Eye (tissue), 1 donor: ENCODE results near the gene DCLRE1C.
"Not testable (repeated sequence)": the region's sequence is repeated elsewhere in the genome, so short reads cannot be mapped to it uniquely, and the experiment has no call there.

ENCODE experiments used
- DNase-seq: peaks from one replicate; pipeline ENCODE4 v3.0.0-alpha.2; 2015

Gene DCLRE1C

GRCh38 chr10:14942950-14943338 is 11.0 kb downstream of the DCLRE1C start:
- DNase-seq: not testable (repeated sequence)

- not testable (repeated sequence) for DNase-seq
Measured at GRCh38 chr10:14942147-14942949, 11.5 kb downstream of the DCLRE1C start.

DNA sequence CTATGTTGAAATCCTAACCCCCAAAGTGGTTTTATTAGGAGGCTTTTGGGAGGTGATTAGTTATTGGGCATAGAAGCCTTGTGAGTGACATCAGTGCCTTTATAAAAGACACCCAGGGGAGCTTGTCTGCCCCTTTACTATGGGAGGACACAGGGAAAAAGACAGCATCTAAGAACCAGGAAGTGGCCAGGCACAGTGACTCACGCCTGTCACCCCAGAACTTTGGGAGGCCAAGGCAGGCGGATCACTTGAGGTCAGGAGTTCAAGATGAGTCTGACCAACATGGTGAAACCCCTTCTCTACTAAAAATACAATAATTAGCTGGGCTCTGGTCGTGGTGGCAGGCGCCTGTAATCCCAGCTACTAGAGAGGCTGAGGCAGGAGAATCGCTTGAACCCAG is 14.9 kb downstream of the DCLRE1C start:
- not testable (repeated sequence) for DNase-seq

- no peak for DNase-seq
Measured at GRCh38 chr10:14936584-14936983, 17.3 kb downstream of the DCLRE1C start.

GRCh38 chr10:14930610-14931009 is 23.3 kb downstream of the DCLRE1C start:
- DNase-seq: no peak

DNA sequence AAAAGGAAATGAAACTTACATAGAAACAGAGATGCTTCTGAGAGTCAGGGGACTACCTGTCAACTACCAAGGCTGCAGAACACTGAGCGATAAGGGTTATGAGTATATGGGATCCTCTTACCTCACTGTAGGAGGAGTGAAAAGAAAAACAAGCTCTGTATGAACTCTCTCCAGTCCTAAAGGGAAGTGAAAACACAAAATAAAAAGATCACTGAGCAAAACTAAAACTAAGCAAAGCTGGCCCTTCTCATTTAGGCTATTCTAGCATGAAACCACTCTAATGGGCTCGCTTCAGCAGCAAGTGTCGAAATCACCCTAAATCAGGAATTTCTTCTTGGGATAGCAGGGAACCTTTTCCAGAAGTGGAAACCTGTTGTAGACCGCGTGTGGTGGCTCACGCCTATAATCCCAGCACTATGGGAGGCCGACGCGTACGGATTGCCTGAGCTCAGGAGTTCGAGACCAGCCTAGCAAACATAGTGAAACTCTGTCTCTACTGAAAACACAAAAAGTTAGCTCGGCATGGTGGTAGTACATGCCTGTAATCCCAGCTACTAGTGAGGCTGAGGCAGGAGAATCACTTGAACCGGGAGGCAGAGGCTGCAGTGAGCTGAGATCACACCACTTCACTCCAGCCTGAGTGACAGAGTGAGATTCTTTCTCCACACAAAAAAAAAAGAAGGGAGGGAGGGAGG is 27.0 kb downstream of the DCLRE1C start:
- no peak for DNase-seq

GRCh38 chr10:14926061-14926470 is 27.8 kb downstream of the DCLRE1C start:
- DNase-seq: no peak

DNA sequence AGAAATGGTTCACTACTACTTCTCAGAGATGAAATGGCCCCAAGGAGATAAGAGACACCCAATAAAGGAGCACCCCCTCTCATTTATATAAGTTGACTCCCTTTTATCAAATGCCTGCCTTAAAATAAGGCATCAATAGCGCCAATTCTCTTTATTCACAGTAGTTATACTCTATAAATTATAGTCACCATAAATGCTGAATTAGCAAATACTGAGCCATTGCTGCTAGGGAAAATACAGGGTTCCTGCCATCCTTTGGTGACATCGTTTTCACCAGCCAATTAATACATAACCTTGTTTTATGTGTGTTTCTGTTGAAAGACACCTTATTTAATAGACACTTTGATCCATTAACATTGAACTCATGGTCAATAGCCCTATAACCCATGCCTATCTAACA is 28.6 kb downstream of the DCLRE1C start:
- no peak for DNase-seq

DNA sequence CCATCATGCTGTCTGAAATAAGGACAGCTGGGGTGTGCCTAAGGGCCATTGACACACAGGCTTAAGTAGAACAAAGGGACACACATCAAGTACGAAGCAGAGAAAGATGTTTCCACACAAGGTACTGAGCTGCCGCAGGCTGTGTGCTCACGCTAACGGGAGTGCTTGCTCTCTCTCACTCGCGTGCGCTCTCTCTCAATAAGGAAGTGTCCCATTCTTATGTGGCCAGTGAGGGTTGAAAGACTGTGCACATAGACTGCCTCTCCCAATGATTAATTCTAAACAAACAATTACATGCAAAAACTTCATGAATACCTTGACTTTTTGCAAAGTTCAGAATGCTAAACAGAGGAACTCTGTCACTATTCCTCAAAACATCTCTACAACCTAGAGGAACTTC is 29.9 kb downstream of the DCLRE1C start:
- DNase-seq: no peak

DNA sequence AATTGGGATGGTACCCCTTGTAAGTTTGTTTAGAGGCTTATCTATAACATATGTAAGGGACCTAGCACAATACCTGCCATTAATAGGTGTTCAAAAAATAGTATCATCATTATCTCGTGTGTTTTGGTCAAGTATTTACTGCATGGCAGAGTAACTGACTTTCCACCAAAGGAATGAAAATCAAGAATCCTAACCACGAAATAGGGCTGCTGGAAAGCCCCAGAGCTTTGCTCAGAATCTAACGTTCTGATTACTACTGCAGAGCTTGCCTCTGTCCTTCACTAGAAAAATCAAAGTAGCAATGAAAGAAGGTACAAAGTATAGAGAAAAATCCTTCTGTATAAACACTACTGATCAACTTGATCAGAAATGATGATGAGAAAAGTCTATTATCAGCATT is 34.9 kb downstream of the DCLRE1C start:
- no peak for DNase-seq

DNA sequence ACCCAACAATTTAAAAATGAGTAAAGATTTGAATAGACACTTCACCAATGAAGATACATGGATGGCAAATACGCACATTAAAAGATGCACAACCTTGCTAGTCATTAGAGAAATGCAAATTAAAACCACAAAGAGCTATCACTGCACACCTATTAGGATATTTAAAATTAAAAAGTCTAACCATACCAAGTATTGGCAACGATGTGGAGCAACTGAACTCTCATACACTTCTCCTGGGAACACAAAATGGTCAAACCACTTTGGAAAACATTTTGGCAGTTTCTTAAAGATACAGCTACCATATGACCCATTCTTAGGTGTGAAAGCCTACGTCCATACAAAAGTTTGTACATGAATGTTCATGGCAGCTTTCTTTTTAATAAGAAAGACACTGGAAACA is 36.1 kb downstream of the DCLRE1C start:
- no peak for DNase-seq

DNA sequence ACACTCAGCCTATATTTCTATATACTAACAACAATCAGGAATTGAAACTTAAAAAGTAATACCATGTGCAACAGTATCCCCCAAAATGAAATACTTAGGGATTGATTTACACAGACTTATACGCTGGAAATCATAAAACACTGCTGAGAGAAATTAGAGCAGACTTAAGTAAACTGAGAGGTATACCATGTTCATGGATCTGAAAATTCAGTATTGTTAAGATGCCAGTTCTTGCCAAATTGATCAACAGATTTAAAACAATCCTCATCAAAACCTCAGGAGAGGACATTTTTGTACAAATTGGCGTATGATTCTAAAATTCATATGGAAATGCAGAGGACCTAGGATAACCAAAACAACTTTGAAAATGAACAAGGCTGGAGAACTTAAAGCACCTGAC is 37.3 kb downstream of the DCLRE1C start:
- DNase-seq: peak; percentile 15

DNA sequence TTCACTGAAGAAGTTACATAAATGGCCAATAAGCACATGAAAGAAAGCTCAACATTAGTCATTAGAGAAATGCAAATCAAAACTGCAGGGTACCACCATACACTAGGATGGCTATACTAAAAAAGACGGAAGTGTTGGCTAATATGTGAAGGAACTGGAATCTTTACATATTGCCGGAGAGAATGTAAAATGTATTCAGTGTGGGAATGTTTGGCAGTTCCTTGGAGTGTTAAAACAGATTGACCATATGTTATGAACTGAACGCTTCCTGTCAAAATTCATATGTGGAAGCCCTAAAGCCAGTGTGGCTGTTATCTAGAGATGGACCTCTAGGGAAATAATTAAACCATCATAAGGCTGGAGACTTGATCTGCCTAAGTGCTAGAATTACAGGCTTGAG is 42.1 kb downstream of the DCLRE1C start:
- no peak for DNase-seq

DNA sequence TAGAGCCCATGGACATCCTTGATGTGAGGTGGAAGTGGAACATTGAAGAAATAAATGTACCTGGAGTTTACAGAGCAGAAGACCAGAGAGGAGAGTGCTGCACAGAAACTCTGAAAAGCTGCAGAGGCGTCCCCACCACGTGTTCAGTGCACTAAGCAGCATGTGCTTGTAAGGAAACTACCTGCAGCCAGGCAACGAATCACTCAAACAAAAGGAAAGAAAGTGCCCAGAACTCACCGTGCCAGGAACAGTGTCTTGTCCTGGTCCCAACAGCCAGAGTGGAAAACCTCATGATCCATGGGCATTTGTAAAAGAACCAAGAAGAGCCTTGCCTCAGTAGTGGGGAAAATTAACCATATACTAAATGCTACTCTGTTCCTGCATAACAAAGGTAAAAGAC is 42.9 kb downstream of the DCLRE1C start:
- no peak for DNase-seq

DNA sequence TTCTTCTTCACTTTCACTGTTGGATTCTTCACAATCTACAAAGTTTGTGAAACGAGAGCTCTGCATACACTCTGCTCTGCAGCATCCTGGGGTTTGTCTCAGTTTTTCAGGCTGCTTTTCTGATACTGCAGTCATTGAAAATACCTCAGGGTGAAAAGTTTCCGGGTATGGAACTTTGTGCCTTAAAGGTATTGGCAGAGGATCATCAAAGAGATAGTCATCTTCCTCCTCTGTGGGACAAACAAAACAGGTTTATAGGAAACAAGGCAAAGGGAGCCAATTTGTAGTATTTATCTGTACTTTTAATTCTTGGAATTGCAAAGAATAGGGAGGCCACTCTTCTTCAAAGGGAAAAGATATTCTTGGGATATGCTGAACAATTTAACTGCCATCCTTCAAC is 44.8 kb downstream of the DCLRE1C start:
- DNase-seq: no peak

- not testable (repeated sequence) for DNase-seq
Measured at GRCh38 chr10:14907591-14907990, 46.3 kb downstream of the DCLRE1C start.

DNA sequence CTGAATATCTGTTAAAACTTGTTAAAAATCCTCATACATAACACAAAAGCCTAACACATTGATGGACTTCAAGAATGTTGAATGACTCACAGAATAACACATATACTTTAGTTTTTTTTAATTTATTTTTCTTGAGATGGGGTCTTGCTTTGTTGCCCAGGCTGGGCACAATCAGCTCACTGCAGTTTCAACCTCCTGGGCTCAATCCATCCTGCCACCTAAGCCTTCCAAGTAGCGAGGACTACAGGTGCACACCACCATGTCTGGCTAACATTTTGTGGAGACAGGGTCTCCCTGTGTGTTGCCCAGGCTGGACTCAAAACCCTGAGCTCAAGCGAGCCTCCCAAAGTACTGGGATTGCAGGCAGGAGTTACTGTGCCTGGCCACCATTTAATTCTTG is 47.1 kb downstream of the DCLRE1C start:
- no peak for DNase-seq

DNA sequence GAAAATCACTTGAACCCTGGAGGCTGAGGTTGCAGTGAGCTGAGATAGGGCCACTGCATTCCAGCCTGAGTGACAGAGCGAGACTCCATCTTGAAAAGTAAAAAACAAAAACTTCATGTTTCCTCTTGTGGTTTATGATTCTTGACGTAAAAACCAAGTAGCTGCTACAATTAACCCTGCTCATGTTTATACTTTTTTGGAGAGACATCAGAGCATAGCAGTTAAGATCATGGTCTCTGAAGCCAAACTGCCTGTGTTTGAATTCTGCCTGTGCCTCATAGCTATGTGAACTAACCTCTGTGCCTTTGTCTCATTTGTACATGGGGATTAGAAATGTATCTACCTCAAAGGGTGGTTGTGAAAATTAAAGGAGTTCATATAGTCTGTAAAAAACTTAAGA is 48.0 kb downstream of the DCLRE1C start:
- DNase-seq: no peak

- DNase-seq: no peak
Measured at GRCh38 chr10:14904864-14905263, 49.0 kb downstream of the DCLRE1C start.

DNA sequence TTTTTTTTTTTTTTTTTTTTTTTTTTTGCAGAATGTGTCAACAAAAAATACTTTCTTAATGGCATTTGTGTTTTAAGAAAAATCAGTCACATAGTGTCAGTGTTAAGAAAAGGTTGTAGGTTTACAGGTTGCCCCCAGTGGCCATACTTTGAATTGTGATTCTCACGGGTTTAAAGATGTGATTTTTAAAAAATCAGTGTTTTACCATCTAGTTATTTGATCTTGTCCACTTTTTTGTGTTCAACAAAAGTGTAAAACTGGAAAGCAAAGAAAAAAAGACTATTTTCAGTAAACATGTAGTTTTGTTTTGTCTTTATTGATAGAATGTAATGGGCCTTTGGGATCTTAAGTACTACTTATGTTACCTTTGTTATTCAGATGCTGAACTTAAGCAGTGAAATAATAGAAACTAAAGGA is 49.6 kb downstream of the DCLRE1C start:
- DNase-seq: peak; percentile 51

GRCh38 chr10:14891151-14891550 is 62.7 kb downstream of the DCLRE1C start:
- DNase-seq: no peak

GRCh38 chr10:14889318-14889717 is 64.6 kb downstream of the DCLRE1C start:
- DNase-seq: no peak

DNA sequence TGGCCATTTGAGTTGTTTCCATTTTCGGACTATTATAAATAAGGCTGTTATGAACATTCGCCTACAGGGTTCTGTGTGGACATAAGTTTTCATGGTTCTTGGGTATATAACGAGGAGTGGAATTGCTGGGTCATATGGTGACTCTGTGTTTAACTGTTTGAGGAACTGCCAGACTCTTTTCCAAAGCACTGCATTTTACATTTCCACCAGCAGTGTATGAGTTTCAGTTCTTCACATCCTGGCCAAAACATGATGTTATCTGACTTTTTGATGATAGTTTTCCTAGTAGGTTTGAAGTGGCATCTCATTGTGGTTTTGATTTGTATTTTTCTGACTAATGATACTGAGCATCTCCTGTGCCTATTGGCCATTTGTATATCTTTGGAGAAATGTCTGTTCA is 69.8 kb downstream of the DCLRE1C start:
- no peak for DNase-seq

DNA sequence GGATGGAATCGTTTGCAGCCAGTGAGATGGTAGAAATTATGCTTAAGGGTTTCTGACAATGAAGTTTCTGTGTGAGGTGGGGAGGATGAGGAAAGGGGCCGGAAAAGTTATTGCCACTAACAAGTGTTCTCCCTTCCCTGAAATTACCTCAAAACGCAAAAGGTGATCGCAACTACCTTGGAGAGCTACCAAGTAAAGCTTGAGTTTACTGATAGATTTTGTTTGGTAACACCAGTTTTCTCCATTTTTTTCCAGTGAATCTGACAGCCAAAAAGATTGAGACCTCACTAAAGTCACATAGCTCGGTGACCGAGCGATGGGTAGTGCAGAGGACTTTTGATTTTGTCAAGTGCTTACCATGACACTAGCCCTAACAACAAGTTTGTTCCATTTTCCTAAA is 73.7 kb downstream of the DCLRE1C start:
- no peak for DNase-seq

DNA sequence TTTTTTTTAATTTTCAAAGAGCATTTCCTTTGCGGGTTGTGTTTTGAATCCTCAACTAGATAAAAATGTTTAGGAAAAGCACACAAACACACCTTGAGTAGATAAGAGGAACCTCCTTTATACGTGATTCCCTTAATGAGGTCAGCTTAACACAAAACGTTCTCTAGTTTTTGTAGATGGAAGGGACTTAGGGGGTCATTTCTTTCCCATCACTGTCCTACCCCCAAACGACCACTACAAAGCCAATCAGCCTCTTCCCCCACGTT is 74.0 kb downstream of the DCLRE1C start:
- DNase-seq: no peak
